Neuronal stem cell (in vitro differentiated cells): ENCODE results near the gene USP33.

Source experiments
- DNase-seq: peaks from one replicate; pipeline ENCODE4 v3.0.0-alpha.2; 2013; ENCODE audit warnings: low spot score
- H2AFZ ChIP-seq: one replicate; pipeline ENCODE4 v1.6.1; 2013; ENCODE audit warnings: mild to moderate bottlenecking, low read length, inconsistent platforms
- H2AK5ac ChIP-seq: 2 replicates; pipeline ENCODE4 v1.6.1; 2013; ENCODE audit warnings: low read depth, mild to moderate bottlenecking, inconsistent platforms, low read length, moderate library complexity, mixed read lengths
- H2BK120ac ChIP-seq: 2 replicates; pipeline ENCODE4 v1.6.1; 2013; ENCODE audit warnings: low read depth, mild to moderate bottlenecking, inconsistent platforms, low read length, moderate library complexity, mixed read lengths
- H2BK12ac ChIP-seq: one replicate; pipeline ENCODE4 v1.6.1; 2013; ENCODE audit warnings: low read length, inconsistent platforms
- H2BK15ac ChIP-seq: 2 replicates; pipeline ENCODE4 v1.6.1; 2013; ENCODE audit warnings: mild to moderate bottlenecking, low read length, inconsistent platforms, mixed read lengths
- H2BK5ac ChIP-seq: one replicate; pipeline ENCODE4 v1.6.1; 2013; ENCODE audit warnings: inconsistent platforms, mild to moderate bottlenecking, low read length, moderate library complexity
- H3K14ac ChIP-seq: one replicate; pipeline ENCODE4 v1.6.1; 2013; ENCODE audit warnings: low read length, inconsistent platforms
- H3K18ac ChIP-seq: 2 replicates; pipeline ENCODE4 v1.6.1; 2013; ENCODE audit warnings: low read length, inconsistent platforms
- H3K23ac ChIP-seq: 2 replicates; pipeline ENCODE4 v1.6.1; 2013; ENCODE audit warnings: low read depth, mild to moderate bottlenecking, mixed read lengths, low read length, inconsistent platforms; ENCODE audit not compliant: poor library complexity
- H3K27ac ChIP-seq: replicated peaks from 3 replicates; pipeline ENCODE4 v1.5.1; 2013; ENCODE audit warnings: low read length, inconsistent platforms
- H3K27me3 ChIP-seq, 3 experiments: 2 replicates each; pipeline ENCODE4 v1.6.1; 2013; ENCODE audit warnings: low read length in 3 of 3, mild to moderate bottlenecking in 2 of 3, inconsistent platforms in 1 of 3, low read depth in 1 of 3, mixed read lengths in 1 of 3, moderate library complexity in 1 of 3; ENCODE audit not compliant: control insufficient read depth in 3 of 3, insufficient read depth in 3 of 3
- H3K36me3 ChIP-seq, 2 donors: replicated peaks in 1 of 2; 2 replicates each; pipeline ENCODE4 v1.6.1; 2013; ENCODE audit warnings: low read length in 2 of 2; ENCODE audit not compliant: control insufficient read depth in 2 of 2, insufficient read depth in 2 of 2
- H3K4ac ChIP-seq: 2 replicates; pipeline ENCODE4 v1.6.1; 2013; ENCODE audit warnings: inconsistent platforms, mild to moderate bottlenecking, low read length, moderate library complexity
- H3K4me1 ChIP-seq, 2 donors: 1 replicate in 1 of 2; 2 replicates in 1 of 2; pipeline ENCODE4 v1.6.1; 2013; ENCODE audit warnings: low read length in 2 of 2, low read depth in 1 of 2; ENCODE audit not compliant: control insufficient read depth in 2 of 2, insufficient read depth in 1 of 2
- H3K4me2 ChIP-seq: one replicate; pipeline ENCODE4 v1.6.1; 2013; ENCODE audit warnings: mild to moderate bottlenecking, low read length, inconsistent platforms; ENCODE audit not compliant: insufficient read depth, poor library complexity, severe bottlenecking
- H3K4me3 ChIP-seq, 2 donors: 2 replicates each; pipeline ENCODE4 v1.5.1; 2013; ENCODE audit warnings: low read length in 2 of 2, mild to moderate bottlenecking in 2 of 2, inconsistent platforms in 1 of 2, moderate library complexity in 1 of 2
- H3K79me1 ChIP-seq: one replicate; pipeline ENCODE4 v1.6.1; 2013; ENCODE audit warnings: low read depth, mild to moderate bottlenecking, inconsistent platforms, low read length, moderate library complexity
- H3K9ac ChIP-seq: one replicate; pipeline ENCODE4 v1.6.1; 2013; ENCODE audit warnings: mild to moderate bottlenecking, low read depth, low read length, inconsistent platforms; ENCODE audit not compliant: poor library complexity
- H3K9me3 ChIP-seq, 2 donors: replicated peaks in 1 of 2; 2 replicates each; pipeline versions ENCODE3 to v1.6.1; 2013; ENCODE audit warnings: low read length in 2 of 2, mild to moderate bottlenecking in 2 of 2, inconsistent platforms in 1 of 2, low read depth in 1 of 2, mixed read lengths in 1 of 2, moderate library complexity in 1 of 2; ENCODE audit not compliant: control insufficient read depth in 2 of 2, insufficient read depth in 1 of 2
- H4K8ac ChIP-seq: one replicate; pipeline ENCODE4 v1.6.1; 2013; ENCODE audit warnings: low read depth, mild to moderate bottlenecking, inconsistent platforms, low read length, moderate library complexity
- H4K91ac ChIP-seq: one replicate; pipeline ENCODE4 v1.6.1; 2013; ENCODE audit warnings: low read length, low read depth, mild to moderate bottlenecking, inconsistent platforms; ENCODE audit not compliant: poor library complexity
- WGBS, 2 donors: extraction: QIAGEN DNeasy Blood & Tissue Kit; methylation state at CpG; one replicate each; pipeline ENCODE4 v1.1.7; 2013; ENCODE audit warnings: missing lambda C conversion rate in 2 of 2, mixed read lengths in 1 of 2; ENCODE audit not compliant: insufficient read length in 2 of 2, insufficient replicate concordance in 1 of 2; ENCODE audit errors: extremely low coverage in 2 of 2; 5-methylcytosine and 5-hydroxymethylcytosine counted together

USP33 gene

DNA sequence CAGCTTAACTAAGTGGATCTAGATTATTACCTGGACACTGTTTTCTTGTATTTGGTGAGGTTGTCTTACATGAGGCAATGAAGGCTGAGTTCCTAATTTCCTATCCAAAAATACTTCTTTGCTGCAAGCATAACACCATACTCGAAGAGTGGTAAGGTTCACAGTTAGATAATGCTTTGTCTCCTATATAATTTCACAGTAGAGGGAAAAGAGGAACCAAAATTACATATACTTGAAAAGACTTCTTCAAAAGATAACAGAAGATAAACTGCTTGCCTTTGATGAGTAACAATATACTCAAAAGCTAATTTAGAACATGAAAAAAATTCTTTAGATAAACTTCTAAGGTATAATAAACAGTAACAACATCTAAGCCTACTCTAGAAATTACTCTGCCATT, 20.4 kb downstream of the USP33 start:
- peaks cover 4 to 70% of the 10 kb centered on the region in 2 donors for H3K36me3 ChIP-seq
- no peak overlapping the region for H3K4me2 ChIP-seq
- no peak overlapping the region for H2BK12ac ChIP-seq
- H2BK120ac ChIP-seq = no peak overlapping the region
- H2AFZ ChIP-seq = no peak overlapping the region
- DNase-seq = no peak
- no peak overlapping the region for H2AK5ac ChIP-seq
- no peak overlapping the region for H3K23ac ChIP-seq
- no peak overlapping the region for H4K8ac ChIP-seq
- no peak overlapping the region for H3K27ac ChIP-seq
- no peak overlapping the region for H2BK5ac ChIP-seq
- H2BK15ac ChIP-seq = no peak overlapping the region
- no peak overlapping the region for H4K91ac ChIP-seq
- H3K4me3 ChIP-seq = no peak overlapping the region
- no peak overlapping the region for H3K18ac ChIP-seq
- H3K4me1 ChIP-seq = no peaks in the 10 kb centered on the region
- no peak overlapping the region for H3K9ac ChIP-seq
- no peak overlapping the region for H3K4ac ChIP-seq
- H3K14ac ChIP-seq = no peak overlapping the region
- WGBS, 2 donors = no CpG with 5 or more reads among the region's 1 CpG
- no peaks in the 10 kb centered on the region for H3K79me1 ChIP-seq
- H3K9me3 ChIP-seq = no peaks in the 10 kb centered on the region
- no peaks in the 10 kb centered on the region for H3K27me3 ChIP-seq

DNA sequence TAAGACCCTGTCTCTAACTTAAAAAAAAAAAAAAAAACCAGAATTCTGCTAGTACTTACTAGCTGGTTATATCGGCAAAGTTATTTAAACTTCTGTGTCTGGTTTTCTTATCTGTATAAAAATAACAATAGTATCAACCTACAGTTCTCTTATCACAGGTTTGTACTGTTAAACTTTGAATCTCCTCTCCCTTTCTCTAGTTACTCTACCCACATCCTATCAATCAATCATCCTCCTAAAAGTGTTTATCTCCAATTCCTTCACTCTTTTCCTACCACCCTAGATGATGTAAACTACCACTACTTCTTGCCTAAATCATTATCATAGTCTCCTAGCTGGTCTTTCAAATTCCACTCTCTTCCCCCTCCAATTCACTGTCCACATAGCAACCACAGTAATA, 27.6 kb downstream of the USP33 start:
- H3K27me3 ChIP-seq = no peaks in the 10 kb centered on the region
- no CpG with 5 or more reads among the region's 1 CpG for WGBS, 2 donors
- no peak overlapping the region for H2AFZ ChIP-seq
- no peaks in the 10 kb centered on the region for H3K4me1 ChIP-seq
- H2BK120ac ChIP-seq = no peak overlapping the region
- H3K23ac ChIP-seq = no peak overlapping the region
- no peaks in the 10 kb centered on the region for H3K9me3 ChIP-seq
- no peak for DNase-seq
- H2AK5ac ChIP-seq = no peak overlapping the region
- H2BK5ac ChIP-seq = no peak overlapping the region
- H2BK12ac ChIP-seq = no peak overlapping the region
- no peak overlapping the region for H2BK15ac ChIP-seq
- no peak overlapping the region for H4K8ac ChIP-seq
- peaks cover 4 to 93% of the 10 kb centered on the region in 2 donors for H3K36me3 ChIP-seq
- no peak overlapping the region for H3K4ac ChIP-seq
- H3K14ac ChIP-seq = no peak overlapping the region
- H3K79me1 ChIP-seq = no peaks in the 10 kb centered on the region
- no peak overlapping the region for H3K4me2 ChIP-seq
- H3K27ac ChIP-seq = no peak overlapping the region
- no peak overlapping the region for H3K18ac ChIP-seq
- H4K91ac ChIP-seq = no peak overlapping the region
- H3K4me3 ChIP-seq = no peak overlapping the region
- H3K9ac ChIP-seq = no peak overlapping the region

GRCh38 chr1:77725706-77726105, 33.9 kb downstream of the USP33 start:
- Histone ChIP-seq H2BK5ac (no peak overlapping the region), H3K27me3 (no peaks in the 10 kb centered on the region), H2AFZ (no peak overlapping the region), H3K4me2 (no peak overlapping the region), H2AK5ac (no peak overlapping the region), H3K4ac (no peak overlapping the region), H3K4me3 (no peak overlapping the region), H2BK12ac (no peak overlapping the region), H3K9me3 (no peaks in the 10 kb centered on the region), H3K4me1 (no peaks in the 10 kb centered on the region), H3K27ac (no peak overlapping the region), H3K36me3 (peaks cover 5 to 99% of the 10 kb centered on the region in 2 donors), H4K91ac (no peak overlapping the region), H4K8ac (no peak overlapping the region), H3K9ac (no peak overlapping the region), H3K18ac (no peak overlapping the region), H2BK15ac (no peak overlapping the region), H2BK120ac (no peak overlapping the region), H3K79me1 (no peaks in the 10 kb centered on the region), H3K14ac (no peak overlapping the region), H3K23ac (no peak overlapping the region)
- DNase-seq = no peak
- WGBS, 2 donors = no CpG with 5 or more reads among the region's 4 CpGs

GRCh38 chr1:77718181-77718580, 41.5 kb downstream of the USP33 start:
- Histone ChIP-seq H3K79me1 (no peaks in the 10 kb centered on the region), H3K9ac (no peak overlapping the region), H2BK120ac (no peak overlapping the region), H3K36me3 (peaks cover 4 to 96% of the 10 kb centered on the region in 2 donors), H4K91ac (no peak overlapping the region), H3K23ac (no peak overlapping the region), H4K8ac (no peak overlapping the region), H2BK12ac (no peak overlapping the region), H2AFZ (no peak overlapping the region), H3K27me3 (no peaks in the 10 kb centered on the region), H3K27ac (no peak overlapping the region), H3K4me1 (no peaks in the 10 kb centered on the region), H3K4me3 (no peak overlapping the region), H2BK15ac (no peak overlapping the region), H3K18ac (no peak overlapping the region), H2BK5ac (no peak overlapping the region), H3K4ac (no peak overlapping the region), H3K14ac (no peak overlapping the region), H3K4me2 (no peak overlapping the region), H2AK5ac (no peak overlapping the region), H3K9me3 (no peaks in the 10 kb centered on the region)
- no peak for DNase-seq
- no CpG with 5 or more reads among the region's 2 CpGs for WGBS, 2 donors
